Measurements from ENCODE around the gene AMELY.
"Not testable (repeated sequence)": the region's sequence is repeated elsewhere in the genome, so short reads cannot be mapped to it uniquely, and the experiment has no call there.

DNA sequence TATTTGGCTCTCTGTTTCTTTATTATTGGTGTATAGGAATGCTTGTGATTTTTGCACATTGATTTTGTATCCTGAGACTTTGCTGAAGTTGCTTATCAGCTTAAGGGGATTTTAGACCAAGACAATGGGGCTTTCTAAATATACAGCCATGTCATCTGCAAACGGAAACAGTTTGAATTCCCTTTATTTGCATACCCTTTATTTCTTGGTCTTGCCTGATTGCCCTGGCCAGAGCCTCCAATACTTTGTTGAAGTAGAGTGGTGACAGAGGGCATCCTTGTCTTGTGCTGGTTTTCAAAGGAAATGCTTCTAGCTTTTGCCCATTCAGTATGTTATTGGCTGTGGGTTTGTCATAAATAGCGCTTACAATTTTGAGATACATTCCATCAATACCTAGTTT is 68.9 kb downstream of the AMELY start:
- not testable (repeated sequence) for TF ChIP-seq POLR2AphosphoS5 (IDR thresholded peaks at IDR 0.05)
- TF ChIP-seq, protein P1, sequence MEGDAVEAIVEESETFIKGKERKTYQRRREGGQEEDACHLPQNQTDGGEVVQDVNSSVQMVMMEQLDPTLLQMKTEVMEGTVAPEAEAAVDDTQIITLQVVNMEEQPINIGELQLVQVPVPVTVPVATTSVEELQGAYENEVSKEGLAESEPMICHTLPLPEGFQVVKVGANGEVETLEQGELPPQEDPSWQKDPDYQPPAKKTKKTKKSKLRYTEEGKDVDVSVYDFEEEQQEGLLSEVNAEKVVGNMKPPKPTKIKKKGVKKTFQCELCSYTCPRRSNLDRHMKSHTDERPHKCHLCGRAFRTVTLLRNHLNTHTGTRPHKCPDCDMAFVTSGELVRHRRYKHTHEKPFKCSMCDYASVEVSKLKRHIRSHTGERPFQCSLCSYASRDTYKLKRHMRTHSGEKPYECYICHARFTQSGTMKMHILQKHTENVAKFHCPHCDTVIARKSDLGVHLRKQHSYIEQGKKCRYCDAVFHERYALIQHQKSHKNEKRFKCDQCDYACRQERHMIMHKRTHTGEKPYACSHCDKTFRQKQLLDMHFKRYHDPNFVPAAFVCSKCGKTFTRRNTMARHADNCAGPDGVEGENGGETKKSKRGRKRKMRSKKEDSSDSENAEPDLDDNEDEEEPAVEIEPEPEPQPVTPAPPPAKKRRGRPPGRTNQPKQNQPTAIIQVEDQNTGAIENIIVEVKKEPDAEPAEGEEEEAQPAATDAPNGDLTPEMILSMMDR (IDR thresholded peaks at IDR 0.05): not testable (repeated sequence)
